Natural killer cell (primary cell): Measurements from ENCODE around the gene AFAP1L1. TPM values are rescaled to one million over a fixed set of nuclear protein-coding genes. Genes with fewer than 3 reads are reported as not detected.

Experiments
- ATAC-seq, 3 donors: fragments of 150-1000 bp in 2 of 3; fragments of 200-7000 bp in 1 of 3; cut with Tn5 transposase; 1 replicate in 1 of 3; 2 replicates in 2 of 3; pipeline ENCODE4 v1.10.0; 2021; ENCODE audit warnings: mild to moderate bottlenecking in 2 of 3, moderate library complexity in 2 of 3
- DNase-seq, 2 donors: peaks; one replicate each; pipeline versions ENCODE4 v3.0.0 to v3.0.0-alpha.2; 2013 to 2021; ENCODE audit warnings: mixed read lengths in 1 of 2
- H3K27ac ChIP-seq: one replicate; pipeline ENCODE4 v1.5.1; 2013; ENCODE audit warnings: mild to moderate bottlenecking, low read length
- H3K27me3 ChIP-seq: one replicate; pipeline ENCODE4 v1.6.1; 2013; ENCODE audit warnings: low read length; ENCODE audit not compliant: control insufficient read depth, insufficient read depth
- H3K36me3 ChIP-seq: one replicate; pipeline ENCODE4 v1.6.1; 2013; ENCODE audit warnings: low read length; ENCODE audit not compliant: control insufficient read depth, insufficient read depth
- H3K4me1 ChIP-seq: one replicate; pipeline ENCODE4 v1.6.1; 2013; ENCODE audit warnings: low read length; ENCODE audit not compliant: control insufficient read depth, insufficient read depth
- H3K4me3 ChIP-seq: one replicate; pipeline ENCODE4 v1.5.1; 2013; ENCODE audit warnings: low read length
- H3K9me3 ChIP-seq: one replicate; pipeline ENCODE4 v1.6.1; 2013; ENCODE audit warnings: low read length; ENCODE audit not compliant: control insufficient read depth, insufficient read depth
- H3K27ac Mint-ChIP-seq, 2 donors: one replicate each; pipeline ENCODE4 v1.8.0; 2022; ENCODE audit warnings: mild to moderate bottlenecking in 2 of 2, mixed read lengths in 2 of 2, moderate library complexity in 1 of 2
- H3K27me3 Mint-ChIP-seq, 2 donors: one replicate each; pipeline ENCODE4 v1.8.0; 2022; ENCODE audit warnings: low read depth in 2 of 2, mixed read lengths in 2 of 2
- H3K36me3 Mint-ChIP-seq: one replicate; pipeline ENCODE4 v1.8.0; 2022; ENCODE audit warnings: mixed read lengths
- H3K4me1 Mint-ChIP-seq, 2 donors: one replicate each; pipeline ENCODE4 v1.8.0; 2022; ENCODE audit warnings: mixed read lengths in 2 of 2
- H3K4me3 Mint-ChIP-seq: one replicate; pipeline ENCODE4 v1.8.0; 2022; ENCODE audit warnings: mild to moderate bottlenecking, moderate library complexity, mixed read lengths
- H3K9me3 Mint-ChIP-seq, 2 donors: one replicate each; pipeline ENCODE4 v1.8.0; 2022; ENCODE audit warnings: mixed read lengths in 2 of 2
- WGBS: methylation state at CpG from one replicate; pipeline ENCODE4 v1.1.7; 2013; ENCODE audit warnings: missing lambda C conversion rate; ENCODE audit not compliant: insufficient coverage; 5-methylcytosine and 5-hydroxymethylcytosine counted together
- intact Hi-C: fragments of 100-400 bp; cut with micrococcal nuclease; formaldehyde crosslinking; loops from one replicate; pipeline ENCODE4 v1.14.2; 2022
- total RNA-seq, 4 donors: library from RNA; stranded (reverse); fragments of 120-200 nt in 1 of 4; gene quantifications; one replicate each; pipeline versions ENCODE4 v1.2.3 to v1.2.4, GENCODE V29; 2013 to 2022
- TF ChIP-seq, protein P1 (sequence below): fragments of 200-600 bp; IDR thresholded peaks from one replicate; pipeline ENCODE4 v1.8.0; 2022; ENCODE audit warnings: antibody characterized with exemption

The AFAP1L1 gene
- total RNA-seq, 3 donors from 2014 or later (not counting 1 experiment from before 2014, with no cell fraction given): 0.23 to 1.5 TPM; not detected in 1

DNA sequence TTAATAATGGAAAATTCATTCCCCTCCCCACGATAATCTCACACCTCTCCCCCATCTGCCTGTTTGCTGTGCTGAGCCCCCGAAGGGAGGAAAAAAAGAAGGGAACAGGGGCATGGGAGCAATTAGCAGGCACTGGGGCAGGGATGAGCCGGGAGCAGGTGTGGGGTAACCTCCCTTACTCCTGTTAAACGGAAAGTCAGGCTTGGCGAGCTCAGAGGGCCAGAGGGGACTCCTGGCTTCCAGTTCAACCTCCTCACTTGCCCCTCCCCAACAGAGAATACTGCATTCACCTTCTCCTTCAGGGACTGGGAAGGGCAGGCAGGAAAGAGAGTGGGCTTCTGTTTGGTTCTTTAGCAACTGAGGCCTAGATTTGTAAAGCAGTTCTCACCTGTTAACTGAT lies 1.6 kb downstream of the AFAP1L1 start:
- no peak overlapping the region for H3K4me3 Mint-ChIP-seq
- Histone ChIP-seq H3K4me1 (peaks cover 13% of the 10 kb centered on the region), H3K9me3 (peaks cover 4% of the 10 kb centered on the region), H3K27ac (no peak overlapping the region), H3K36me3 (no peaks in the 10 kb centered on the region), H3K27me3 (peaks cover 12% of the 10 kb centered on the region), H3K4me3 (no peak overlapping the region)
- H3K9me3 Mint-ChIP-seq: peaks cover 2 to 6% of the 10 kb centered on the region in 2 donors
- TF ChIP-seq, protein P1, sequence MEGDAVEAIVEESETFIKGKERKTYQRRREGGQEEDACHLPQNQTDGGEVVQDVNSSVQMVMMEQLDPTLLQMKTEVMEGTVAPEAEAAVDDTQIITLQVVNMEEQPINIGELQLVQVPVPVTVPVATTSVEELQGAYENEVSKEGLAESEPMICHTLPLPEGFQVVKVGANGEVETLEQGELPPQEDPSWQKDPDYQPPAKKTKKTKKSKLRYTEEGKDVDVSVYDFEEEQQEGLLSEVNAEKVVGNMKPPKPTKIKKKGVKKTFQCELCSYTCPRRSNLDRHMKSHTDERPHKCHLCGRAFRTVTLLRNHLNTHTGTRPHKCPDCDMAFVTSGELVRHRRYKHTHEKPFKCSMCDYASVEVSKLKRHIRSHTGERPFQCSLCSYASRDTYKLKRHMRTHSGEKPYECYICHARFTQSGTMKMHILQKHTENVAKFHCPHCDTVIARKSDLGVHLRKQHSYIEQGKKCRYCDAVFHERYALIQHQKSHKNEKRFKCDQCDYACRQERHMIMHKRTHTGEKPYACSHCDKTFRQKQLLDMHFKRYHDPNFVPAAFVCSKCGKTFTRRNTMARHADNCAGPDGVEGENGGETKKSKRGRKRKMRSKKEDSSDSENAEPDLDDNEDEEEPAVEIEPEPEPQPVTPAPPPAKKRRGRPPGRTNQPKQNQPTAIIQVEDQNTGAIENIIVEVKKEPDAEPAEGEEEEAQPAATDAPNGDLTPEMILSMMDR: no peak
- H3K27ac Mint-ChIP-seq: no peak overlapping the region
- no peaks in the 10 kb centered on the region for H3K36me3 Mint-ChIP-seq
- H3K4me1 Mint-ChIP-seq: peaks cover 5 to 11% of the 10 kb centered on the region in 2 donors
- ATAC-seq (no peak), DNase-seq (no peak)
- WGBS: 92% methylated on average over 3 of the region's 5 CpGs
- peaks cover 42 to 53% of the 10 kb centered on the region in 2 donors for H3K27me3 Mint-ChIP-seq
- intact Hi-C loops: no loop called here

DNA sequence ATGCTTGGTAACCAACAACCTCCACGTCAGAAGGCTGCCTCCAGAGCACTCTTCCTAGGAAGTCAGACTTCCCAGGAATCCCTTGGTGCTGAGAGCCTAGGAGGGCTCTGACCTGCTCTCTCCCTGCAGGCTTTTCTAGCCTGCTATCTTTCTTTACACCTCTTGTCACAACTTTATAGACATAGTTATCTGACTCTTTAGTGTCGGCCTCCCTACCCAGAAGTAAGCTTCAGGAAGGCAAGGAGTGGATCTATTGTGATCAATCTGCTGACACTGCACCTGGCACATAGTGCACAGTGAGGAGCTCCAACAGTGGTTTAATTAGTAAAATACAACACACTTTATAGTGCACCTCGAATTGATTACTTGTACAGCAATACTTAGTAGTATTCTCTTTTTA lies 2.3 kb downstream of the AFAP1L1 start:
- no peaks in the 10 kb centered on the region for H3K36me3 ChIP-seq
- H3K9me3 ChIP-seq: no peaks in the 10 kb centered on the region
- WGBS: 85% methylated on average over 2 of the region's 3 CpGs
- H3K4me1 ChIP-seq: peaks cover 13% of the 10 kb centered on the region
- no peak for ATAC-seq
- TF ChIP-seq, protein P1: no peak
- H3K27me3 Mint-ChIP-seq: peaks cover 46 to 53% of the 10 kb centered on the region in 2 donors
- H3K27ac Mint-ChIP-seq: no peak overlapping the region
- intact Hi-C loops: no loop called here
- no peak for DNase-seq
- peaks cover 12% of the 10 kb centered on the region for H3K27me3 ChIP-seq
- peaks cover 0 to 3% of the 10 kb centered on the region in 2 donors for H3K9me3 Mint-ChIP-seq
- no peaks in the 10 kb centered on the region for H3K36me3 Mint-ChIP-seq
- no peak overlapping the region for H3K27ac ChIP-seq
- H3K4me3 Mint-ChIP-seq: peak overlapping the region; percentile 47
- H3K4me1 Mint-ChIP-seq: peaks cover 5 to 11% of the 10 kb centered on the region in 2 donors
- no peak overlapping the region for H3K4me3 ChIP-seq

DNA sequence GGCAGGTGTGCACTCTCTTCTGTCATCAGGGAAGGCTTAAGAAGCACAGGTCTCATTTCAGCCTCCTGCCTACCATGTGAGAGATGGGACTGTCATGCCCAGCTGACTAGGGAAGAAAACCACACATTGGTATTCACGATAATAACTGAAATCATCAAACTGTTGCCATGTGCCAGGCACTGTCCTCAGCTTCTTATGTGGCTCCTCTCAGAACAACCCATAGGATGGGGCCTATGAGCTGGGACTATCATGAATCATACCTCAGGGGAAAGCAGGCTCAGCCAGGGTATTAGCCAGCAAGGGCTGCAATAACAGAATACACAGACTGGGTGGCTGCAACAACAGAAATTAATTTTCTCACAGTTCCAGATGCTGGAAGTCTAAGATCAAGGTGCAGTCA lies 3.3 kb downstream of the AFAP1L1 start:
- intact Hi-C loops: no loop called here
- Mint-ChIP-seq H3K27me3 (peaks cover 46 to 53% of the 10 kb centered on the region in 2 donors), H3K4me3 (no peak overlapping the region), H3K4me1 (peaks cover 5 to 16% of the 10 kb centered on the region in 2 donors), H3K27ac (no peak overlapping the region), H3K9me3 (no peaks in the 10 kb centered on the region), H3K36me3 (no peaks in the 10 kb centered on the region)
- H3K27ac ChIP-seq: no peak overlapping the region
- DNase-seq (no peak), ATAC-seq (no peak)
- 74% methylated on average over 1 of the region's 1 CpG for WGBS
- TF ChIP-seq, protein P1: no peak
- H3K9me3 ChIP-seq: no peaks in the 10 kb centered on the region
- no peak overlapping the region for H3K4me3 ChIP-seq
- peaks cover 12% of the 10 kb centered on the region for H3K27me3 ChIP-seq
- no peaks in the 10 kb centered on the region for H3K36me3 ChIP-seq
- H3K4me1 ChIP-seq: peaks cover 13% of the 10 kb centered on the region

DNA sequence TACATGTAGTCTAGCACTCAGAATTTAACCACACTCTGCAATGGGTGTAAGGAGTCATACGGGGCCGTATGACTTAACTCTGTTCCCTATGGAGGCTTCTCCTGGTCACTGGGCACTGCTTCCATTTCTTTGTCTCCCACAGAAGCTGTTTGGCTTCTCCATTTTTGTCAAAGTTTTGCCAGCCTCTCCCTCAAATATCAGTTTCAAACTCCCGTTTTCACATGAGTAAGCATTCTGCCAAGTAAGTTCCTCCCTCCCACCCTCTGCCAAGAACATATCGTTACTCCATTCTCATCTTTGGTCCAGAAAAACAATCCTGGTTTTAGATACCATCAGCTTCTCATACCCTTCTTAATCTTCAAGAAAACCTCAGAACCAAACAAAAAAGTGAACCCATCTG lies 6.1 kb downstream of the AFAP1L1 start:
- Mint-ChIP-seq H3K27ac (no peak overlapping the region), H3K4me3 (no peak overlapping the region), H3K9me3 (no peaks in the 10 kb centered on the region), H3K36me3 (no peaks in the 10 kb centered on the region), H3K4me1 (peaks cover 0 to 5% of the 10 kb centered on the region in 2 donors), H3K27me3 (peaks cover 30 to 37% of the 10 kb centered on the region in 2 donors)
- Histone ChIP-seq H3K4me1 (no peaks in the 10 kb centered on the region), H3K36me3 (no peaks in the 10 kb centered on the region), H3K4me3 (no peak overlapping the region), H3K9me3 (no peaks in the 10 kb centered on the region), H3K27ac (no peak overlapping the region), H3K27me3 (peaks cover 4% of the 10 kb centered on the region)
- TF ChIP-seq, protein P1: no peak
- no peak for DNase-seq
- 64% methylated on average over 4 of the region's 4 CpGs for WGBS
- intact Hi-C loops: no loop called here
- ATAC-seq: no peak
